GM18499 (cell line): ENCODE measurements around the gene CCDC106.

Source experiments
- ATAC-seq: cut with Tn5 transposase; IDR thresholded peaks from one replicate; pipeline ENCODE4 v1.9.1; 2021; ENCODE audit warnings: moderate number of reproducible peaks; ENCODE audit not compliant: insufficient read depth, unreplicated experiment

Gene CCDC106

DNA sequence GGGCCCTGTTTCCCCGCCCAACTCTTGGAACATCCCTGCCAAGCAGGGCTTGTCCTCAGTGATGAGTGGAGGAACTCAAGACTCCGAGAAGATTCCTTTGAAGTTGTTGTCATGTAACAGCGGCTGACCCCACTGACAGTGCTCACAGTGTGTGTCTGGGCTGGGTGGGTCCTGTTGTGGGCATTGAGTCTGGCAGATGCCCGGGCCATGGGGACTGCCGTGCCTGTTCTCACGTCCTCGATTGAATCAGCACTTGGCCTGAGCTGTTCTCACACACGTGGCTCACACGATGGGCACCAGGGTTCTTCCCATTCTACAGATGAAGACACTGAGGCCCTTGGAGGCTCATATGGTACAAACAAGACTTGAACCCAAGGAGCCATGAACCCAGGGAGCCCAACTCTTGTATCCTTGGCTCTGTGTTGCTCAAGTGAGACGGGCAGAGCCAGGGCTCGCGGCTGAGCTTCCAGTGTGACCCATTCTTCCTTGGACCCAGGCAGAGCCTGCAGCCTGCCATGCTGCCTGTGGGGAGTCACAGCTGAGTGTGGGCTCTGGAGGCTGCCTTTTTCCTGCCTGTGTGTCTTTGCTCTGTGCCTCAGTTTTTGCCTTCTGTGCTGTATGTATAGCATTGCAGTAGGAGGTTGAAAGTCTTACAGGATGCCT is 18.5 kb downstream of the CCDC106 start:
- no peak for ATAC-seq

DNA sequence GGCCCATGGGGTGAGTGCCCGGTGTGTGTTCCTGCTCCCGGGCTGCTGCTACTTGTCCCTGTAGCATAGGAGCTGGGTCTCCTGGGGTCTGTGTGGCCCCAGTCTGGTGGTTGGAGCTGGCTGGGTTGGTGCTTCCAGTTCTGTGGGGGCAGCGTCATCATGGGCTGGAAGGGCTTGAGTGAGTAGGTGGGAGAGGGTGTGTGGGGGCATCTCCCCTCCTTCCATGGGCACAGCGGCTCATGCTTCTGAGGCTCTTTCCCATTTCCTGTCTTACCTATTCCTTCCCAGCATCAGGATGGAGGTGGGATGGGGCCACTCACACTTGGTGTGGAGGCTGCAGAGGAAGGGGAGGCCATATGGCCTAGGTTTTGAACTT is 19.0 kb downstream of the CCDC106 start:
- ATAC-seq = no peak

DNA sequence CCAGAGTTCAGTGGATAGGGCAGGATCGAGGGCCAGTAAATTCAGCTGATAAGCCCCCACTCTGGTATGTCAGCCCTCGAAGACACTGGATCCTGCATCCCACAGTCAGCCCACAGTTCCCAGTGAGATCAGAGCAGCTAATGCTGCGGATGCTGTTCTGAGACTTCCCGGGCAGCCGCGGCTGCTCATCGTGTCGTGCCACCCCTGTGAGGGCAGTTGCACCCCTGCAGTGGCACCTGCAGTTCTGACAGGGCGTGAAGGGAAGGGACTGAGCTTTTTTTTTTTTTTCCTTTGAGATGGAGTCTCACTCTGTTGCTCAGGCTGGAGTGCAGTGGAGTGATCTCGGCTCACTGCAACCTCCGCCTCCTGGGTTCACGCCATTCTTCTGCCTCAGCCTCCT is 19.5 kb downstream of the CCDC106 start:
- ATAC-seq = no peak

GRCh38 chr19:55667958-55668357 is 19.9 kb downstream of the CCDC106 start:
- ATAC-seq = no peak

DNA sequence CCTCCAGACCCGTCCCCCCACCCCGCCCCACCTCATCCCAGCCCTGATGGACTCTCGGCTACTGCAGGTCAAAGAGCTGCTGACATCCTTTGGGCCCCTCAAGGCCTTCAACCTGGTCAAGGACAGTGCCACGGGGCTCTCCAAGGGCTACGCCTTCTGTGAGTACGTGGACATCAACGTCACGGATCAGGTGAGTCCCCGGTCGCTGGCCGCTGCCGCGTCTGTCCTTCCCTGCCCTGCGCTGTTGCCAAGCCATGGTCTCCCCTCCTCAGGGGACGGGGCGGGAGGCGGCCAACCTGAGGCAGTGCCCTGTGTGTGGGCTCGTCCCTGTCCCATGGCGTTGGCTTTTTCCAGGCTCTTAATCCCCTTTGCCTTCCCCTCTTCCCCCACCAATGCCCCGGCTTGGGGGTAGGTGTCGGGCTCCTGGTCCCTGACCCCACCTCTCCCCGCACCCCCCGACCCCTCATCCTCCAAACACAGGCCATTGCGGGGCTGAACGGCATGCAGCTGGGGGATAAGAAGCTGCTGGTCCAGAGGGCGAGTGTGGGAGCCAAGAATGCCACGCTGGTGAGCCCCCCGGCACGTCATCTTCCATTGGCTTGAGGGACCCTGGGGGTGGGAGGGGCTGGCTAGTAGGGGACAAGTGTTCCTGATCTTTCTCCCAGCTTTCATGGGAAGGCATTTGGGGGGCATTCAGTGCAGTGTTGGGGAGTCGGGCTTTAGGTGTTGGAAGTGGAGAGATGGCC is 20.8 kb downstream of the CCDC106 start:
- ATAC-seq = no peak

DNA sequence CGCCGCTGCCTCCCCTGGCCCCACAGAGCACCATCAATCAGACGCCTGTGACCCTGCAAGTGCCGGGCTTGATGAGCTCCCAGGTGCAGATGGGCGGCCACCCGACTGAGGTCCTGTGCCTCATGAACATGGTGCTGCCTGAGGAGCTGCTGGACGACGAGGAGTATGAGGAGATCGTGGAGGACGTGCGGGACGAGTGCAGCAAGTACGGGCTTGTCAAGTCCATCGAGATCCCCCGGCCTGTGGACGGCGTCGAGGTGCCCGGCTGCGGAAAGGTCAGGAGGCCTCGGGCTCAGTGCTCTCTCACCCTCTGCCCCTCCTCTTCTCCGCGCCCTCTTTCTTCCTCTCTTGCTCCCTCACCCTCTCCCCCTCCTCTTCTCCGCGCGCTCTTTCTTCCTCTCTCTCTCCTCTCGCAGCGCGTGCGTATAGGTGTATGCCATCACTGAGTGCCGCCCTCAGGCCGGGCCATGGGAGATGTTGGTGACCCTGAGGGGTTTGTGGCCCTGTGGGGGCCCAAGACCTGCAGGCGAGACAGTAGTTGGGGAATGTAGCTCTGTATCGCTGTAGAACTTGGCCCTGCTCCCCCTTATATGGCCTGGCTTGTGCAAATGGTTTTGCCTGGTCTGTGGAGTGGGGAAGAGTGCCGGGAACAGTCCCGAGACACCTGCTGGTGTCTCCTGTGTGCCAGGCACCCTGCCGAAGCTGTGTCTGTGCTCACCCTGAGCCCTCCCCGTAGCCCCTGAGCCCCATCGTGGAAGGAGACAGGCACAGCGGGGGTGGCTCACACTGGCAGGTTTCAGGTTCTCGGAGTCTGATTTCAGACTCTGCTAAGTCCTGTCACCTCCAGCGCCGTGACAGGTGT is 21.6 kb downstream of the CCDC106 start:
- ATAC-seq = no peak

DNA sequence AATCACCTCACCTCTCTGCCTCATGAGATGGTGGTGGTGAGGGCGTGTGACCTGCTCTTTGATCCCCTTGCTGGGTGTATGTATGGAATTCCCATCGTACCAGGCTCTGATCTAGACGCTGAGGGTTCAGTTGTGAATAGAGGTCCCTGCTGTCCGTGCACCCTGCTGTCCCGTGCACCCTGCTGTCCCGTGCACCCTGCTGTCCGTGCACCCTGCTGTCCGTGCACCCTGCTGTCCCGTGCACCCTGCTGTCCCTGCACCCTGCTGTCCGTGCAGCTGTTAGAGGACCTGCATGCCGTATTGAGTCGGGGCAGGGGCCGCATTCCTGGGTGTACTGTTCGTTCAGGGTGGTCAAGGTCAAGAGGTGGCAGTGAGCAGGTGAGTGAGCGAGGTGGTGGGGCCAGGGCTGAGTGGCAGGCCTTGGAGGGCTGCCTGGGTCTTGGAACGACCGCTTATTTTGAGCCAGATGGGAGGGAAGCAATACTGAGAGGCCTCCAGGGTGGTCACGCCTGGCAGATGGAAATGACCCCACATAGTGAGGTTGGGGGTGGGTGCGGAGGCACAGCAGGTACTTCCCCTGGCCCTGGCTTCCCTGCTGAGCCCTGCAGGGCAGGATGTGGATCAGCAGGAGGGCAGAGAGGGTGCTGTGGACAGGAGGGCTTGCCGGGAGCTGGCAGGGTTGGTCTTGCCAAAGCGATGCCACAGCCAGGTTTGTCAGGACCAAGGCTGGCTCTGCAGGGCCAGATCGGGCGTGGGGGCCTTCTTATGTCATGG is 22.5 kb downstream of the CCDC106 start:
- no peak for ATAC-seq

- no peak for ATAC-seq
Measured at GRCh38 chr19:55671054-55671378, 23.0 kb downstream of the CCDC106 start.

GRCh38 chr19:55672418-55672817 is 24.4 kb downstream of the CCDC106 start:
- ATAC-seq = no peak

- no peak for ATAC-seq
Measured at GRCh38 chr19:55673465-55673864, 25.5 kb downstream of the CCDC106 start.

- no peak for ATAC-seq
Measured at GRCh38 chr19:55673889-55674288, 25.9 kb downstream of the CCDC106 start.

- no peak for ATAC-seq
Measured at GRCh38 chr19:55674459-55674840, 26.4 kb downstream of the CCDC106 start.

GRCh38 chr19:55674841-55675660 is 27.0 kb downstream of the CCDC106 start, which contains the start of gene EPN1:
TSS of gene EPN1 (plus strand) at chr19:55675226. CDS start at chr19:55678628, 3,402 bp downstream.
- no peak for ATAC-seq

GRCh38 chr19:55675661-55676354 is 27.8 kb downstream of the CCDC106 start:
- no peak for ATAC-seq

DNA sequence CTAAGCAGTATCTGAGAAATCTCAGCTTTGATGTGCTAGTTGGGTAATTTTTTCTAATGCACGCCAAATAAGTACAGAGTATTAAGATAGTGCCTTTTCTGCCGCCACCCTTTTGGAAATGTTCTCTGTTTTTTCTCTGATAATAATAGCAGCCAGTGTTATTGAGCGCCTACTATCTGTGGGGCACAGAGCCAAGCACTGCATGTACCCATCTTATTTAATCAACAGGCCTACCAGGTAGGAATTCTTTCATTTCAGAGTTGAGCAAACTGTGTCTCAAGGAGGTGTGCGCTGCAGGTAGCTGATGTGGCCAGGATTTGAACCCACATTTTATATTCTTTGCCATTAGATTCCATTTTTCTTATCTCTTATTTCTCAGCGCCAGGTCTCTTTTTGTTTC is 28.4 kb downstream of the CCDC106 start:
- ATAC-seq = no peak

- no peak for ATAC-seq
Measured at GRCh38 chr19:55676889-55677505, 29.0 kb downstream of the CCDC106 start.

- no peak for ATAC-seq
Measured at GRCh38 chr19:55677572-55678028, 29.6 kb downstream of the CCDC106 start.

GRCh38 chr19:55678121-55678671 is 30.2 kb downstream of the CCDC106 start:
- ATAC-seq = peak; percentile 71
